ENCODE measurements around the gene TPI1.

Gene TPI1

DNA sequence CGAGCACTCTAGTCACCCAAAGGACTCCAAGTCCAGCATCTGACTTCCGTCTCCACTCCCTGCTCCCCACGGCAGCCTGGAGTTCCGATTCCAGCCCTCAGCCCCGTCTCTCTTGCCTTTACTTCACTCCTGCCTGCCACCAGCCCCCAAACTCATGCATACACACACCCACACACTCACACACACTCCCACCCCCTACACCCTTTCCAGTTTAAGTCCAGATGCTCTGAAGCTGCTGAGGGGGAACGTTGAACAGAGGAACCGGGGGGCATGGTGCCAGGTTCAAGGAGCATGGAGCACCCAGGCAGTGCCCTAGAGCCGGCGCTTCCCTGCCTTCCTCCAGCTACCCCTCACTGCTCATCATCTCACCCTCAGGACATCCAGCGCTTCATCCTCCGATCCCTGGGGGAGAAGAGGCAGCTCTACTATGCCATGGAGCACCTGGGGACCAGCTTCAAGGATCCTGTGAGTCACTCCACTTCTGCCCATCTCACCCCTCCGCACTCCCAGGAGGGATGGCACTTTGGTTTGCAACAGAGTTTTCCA, 35.8 kb upstream of the TPI1 start:
- TF ChIP-seq, protein P1, sequence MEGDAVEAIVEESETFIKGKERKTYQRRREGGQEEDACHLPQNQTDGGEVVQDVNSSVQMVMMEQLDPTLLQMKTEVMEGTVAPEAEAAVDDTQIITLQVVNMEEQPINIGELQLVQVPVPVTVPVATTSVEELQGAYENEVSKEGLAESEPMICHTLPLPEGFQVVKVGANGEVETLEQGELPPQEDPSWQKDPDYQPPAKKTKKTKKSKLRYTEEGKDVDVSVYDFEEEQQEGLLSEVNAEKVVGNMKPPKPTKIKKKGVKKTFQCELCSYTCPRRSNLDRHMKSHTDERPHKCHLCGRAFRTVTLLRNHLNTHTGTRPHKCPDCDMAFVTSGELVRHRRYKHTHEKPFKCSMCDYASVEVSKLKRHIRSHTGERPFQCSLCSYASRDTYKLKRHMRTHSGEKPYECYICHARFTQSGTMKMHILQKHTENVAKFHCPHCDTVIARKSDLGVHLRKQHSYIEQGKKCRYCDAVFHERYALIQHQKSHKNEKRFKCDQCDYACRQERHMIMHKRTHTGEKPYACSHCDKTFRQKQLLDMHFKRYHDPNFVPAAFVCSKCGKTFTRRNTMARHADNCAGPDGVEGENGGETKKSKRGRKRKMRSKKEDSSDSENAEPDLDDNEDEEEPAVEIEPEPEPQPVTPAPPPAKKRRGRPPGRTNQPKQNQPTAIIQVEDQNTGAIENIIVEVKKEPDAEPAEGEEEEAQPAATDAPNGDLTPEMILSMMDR (IDR thresholded peaks at IDR 0.05; ENCODE audit: borderline replicate concordance, control extremely low read depth, extremely low read depth, insufficient read depth, missing control alignments) = no peak
- in situ Hi-C loops (cut with MboI; ENCODE audit: low sequenced_read_pairs, unreplicated experiment) = no loop called here
- no peak for DNase-seq (ENCODE audit: low spot score)

DNA sequence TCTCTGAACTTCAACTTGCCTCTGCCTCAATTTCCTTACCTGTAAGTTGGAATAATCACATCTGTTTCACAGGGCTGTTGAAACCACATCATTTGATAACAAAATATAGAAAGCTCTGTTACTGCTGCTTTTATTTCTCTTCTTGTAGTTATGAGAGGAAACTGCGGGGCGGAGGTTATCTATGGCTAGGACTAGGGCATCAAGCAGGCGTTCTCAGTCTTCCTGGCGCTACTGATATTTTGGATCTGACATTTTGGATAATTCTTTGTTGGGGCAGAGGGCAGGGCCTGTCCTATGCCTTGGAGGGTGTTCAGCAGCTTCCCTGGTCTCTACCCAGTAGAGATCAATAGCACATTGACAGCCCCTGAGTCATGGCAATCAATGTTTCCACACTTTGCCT, 35.2 kb upstream of the TPI1 start:
- in situ Hi-C loops (cut with MboI; ENCODE audit: low sequenced_read_pairs, unreplicated experiment) = no loop called here

DNA sequence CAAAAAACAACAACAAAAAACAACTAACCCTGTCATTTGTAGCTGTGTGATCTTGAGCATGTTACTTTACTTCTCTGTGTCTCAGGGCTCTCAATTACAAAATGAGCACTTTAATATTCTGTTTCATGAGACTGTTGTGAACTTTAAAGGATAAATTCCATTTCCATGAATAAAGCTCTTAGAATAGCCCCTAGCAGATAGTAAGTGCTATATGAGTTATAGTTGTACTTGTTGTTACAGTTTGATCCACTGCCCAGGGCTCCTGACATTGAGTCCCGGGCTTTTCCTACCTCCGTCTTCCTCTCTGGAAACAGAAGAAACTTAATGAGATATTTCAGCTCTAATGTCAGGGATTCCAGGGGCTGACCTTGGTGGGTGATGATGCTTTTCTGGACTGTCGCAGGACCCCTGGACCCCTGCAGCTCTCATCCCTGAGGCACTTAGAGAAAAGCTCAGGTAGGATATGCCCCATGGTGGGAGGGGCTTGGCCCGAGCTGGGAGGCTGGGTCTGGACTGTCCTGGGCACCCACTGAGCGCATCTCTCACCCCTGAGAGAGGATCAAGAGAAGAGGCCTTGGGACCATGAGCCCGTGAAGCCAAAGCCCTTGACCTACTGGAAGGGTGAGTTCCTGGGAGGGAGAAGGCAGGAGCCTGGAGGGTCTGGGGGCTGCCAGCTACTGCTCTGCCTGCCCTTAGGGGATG, 34.0 kb upstream of the TPI1 start:
- in situ Hi-C loops (cut with MboI; ENCODE audit: low sequenced_read_pairs, unreplicated experiment) = no loop called here
- no peak for DNase-seq (ENCODE audit: low spot score)
- TF ChIP-seq, protein P1 (IDR thresholded peaks at IDR 0.05; ENCODE audit: borderline replicate concordance, control extremely low read depth, extremely low read depth, insufficient read depth, missing control alignments) = no peak

More for the DNA sequence above, 35.2 kb upstream of the TPI1 start:
- TF ChIP-seq, protein P1 (IDR thresholded peaks at IDR 0.05; ENCODE audit: borderline replicate concordance, control extremely low read depth, extremely low read depth, insufficient read depth, missing control alignments) = no peak
- no peak for DNase-seq (ENCODE audit: low spot score)

DNA sequence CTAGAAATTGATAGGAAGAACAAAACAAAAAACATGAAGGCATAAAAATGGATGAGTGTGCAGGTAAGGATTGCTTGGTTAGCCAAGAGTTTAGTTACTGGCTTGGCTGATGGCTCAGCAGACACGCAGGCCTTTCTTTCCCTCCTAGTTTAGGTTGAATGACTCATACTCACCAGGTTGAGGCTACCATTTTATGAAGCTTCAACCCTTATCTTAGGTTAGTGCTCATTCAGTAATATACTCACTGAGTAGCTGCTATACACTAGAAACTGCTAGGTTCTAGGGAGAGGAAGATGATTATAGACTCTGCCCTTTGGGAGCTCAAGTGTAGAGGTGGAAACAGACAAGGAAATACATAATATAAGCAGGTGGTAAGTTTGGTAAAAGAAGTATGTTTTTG, 33.1 kb upstream of the TPI1 start:
- in situ Hi-C loops (cut with MboI; ENCODE audit: low sequenced_read_pairs, unreplicated experiment) = no loop called here

DNA sequence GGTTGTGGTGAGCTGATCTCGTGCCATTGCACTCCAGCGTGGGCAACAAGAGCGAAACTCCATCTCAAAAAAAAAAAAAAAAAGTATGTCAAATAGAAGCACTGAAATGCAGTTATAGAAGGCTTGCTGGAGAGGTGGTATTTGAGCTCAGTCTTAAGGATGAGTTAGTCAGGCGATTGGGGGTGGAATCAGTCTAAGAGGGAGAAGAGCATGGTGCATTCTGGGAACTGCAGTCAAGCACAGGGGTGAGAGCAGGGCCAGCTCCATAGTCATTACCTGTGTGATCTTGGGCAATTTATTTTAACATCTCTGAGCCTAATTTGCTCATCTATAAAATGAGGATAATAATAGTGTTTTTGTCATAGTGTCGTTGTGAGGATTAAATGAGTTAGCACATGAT, 32.5 kb upstream of the TPI1 start:
- TF ChIP-seq, protein P1 (IDR thresholded peaks at IDR 0.05; ENCODE audit: borderline replicate concordance, control extremely low read depth, extremely low read depth, insufficient read depth, missing control alignments) = no peak
- in situ Hi-C loops (cut with MboI; ENCODE audit: low sequenced_read_pairs, unreplicated experiment) = no loop called here
- DNase-seq (ENCODE audit: low spot score) = no peak

More for the DNA sequence above, 33.1 kb upstream of the TPI1 start:
- TF ChIP-seq, protein P1 (IDR thresholded peaks at IDR 0.05; ENCODE audit: borderline replicate concordance, control extremely low read depth, extremely low read depth, insufficient read depth, missing control alignments) = no peak
- DNase-seq (ENCODE audit: low spot score) = no peak

DNA sequence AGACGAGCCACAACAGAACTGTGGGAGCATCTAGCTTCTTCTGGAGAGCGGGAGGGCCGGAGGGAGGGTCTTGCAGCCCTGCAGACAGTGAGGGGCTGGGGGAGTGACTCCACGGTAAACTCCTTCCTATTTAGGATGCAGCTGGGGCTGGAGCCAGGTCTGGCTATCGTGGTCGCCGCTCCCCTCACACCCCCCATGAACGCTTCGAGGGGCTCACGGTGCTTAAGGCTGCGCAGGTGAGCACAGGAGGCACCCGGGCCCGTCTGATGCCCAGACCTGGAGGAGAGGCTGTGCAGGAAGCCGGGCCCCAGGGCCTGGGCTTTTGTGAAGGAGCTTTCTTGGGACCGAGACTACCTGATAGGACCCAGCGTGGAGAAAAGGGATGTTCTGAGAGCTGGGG, 30.5 kb upstream of the TPI1 start:
- TF ChIP-seq, protein P1 (IDR thresholded peaks at IDR 0.05; ENCODE audit: borderline replicate concordance, control extremely low read depth, extremely low read depth, insufficient read depth, missing control alignments) = no peak
- no peak for DNase-seq (ENCODE audit: low spot score)
- in situ Hi-C loops (cut with MboI; ENCODE audit: low sequenced_read_pairs, unreplicated experiment) = no loop called here

Data from GM13976 (cell line).